HCT116 (cell line): ENCODE data around the gene RNU5D-1.

Experiments used
- EZH2 ChIP-seq: fragments of 200-600 bp; sonication (generic); IDR thresholded peaks from 2 replicates; pipeline ENCODE4 v1.6.1; 2017; ENCODE audit warnings: antibody characterized with exemption, mixed run types
- EZH2phosphoT487 ChIP-seq: fragments of 200-600 bp; IDR thresholded peaks from 2 replicates; pipeline ENCODE4 v1.6.1; 2018; ENCODE audit warnings: antibody characterized with exemption, borderline replicate concordance
- JUND ChIP-seq: IDR thresholded peaks from 2 replicates; pipeline ENCODE4 v1.6.1; 2012
- POLR2A ChIP-seq: IDR thresholded peaks from 2 replicates; pipeline ENCODE4 v1.7.0; 2011; ENCODE audit warnings: borderline replicate concordance; ENCODE audit not compliant: insufficient read depth, insufficient read length; ENCODE audit errors: extremely low read depth
- POLR2AphosphoS5 ChIP-seq: IDR thresholded peaks from 2 replicates; pipeline ENCODE4 v1.6.1; 2011; ENCODE audit warnings: mild to moderate bottlenecking, low read depth, low read length, moderate library complexity
- RAD21 ChIP-seq: IDR thresholded peaks from 2 replicates; pipeline ENCODE4 v1.6.1; 2012; ENCODE audit warnings: low read depth, mild to moderate bottlenecking
- SIN3A ChIP-seq: IDR thresholded peaks from 2 replicates; pipeline ENCODE4 v1.6.1; 2012; ENCODE audit warnings: low read depth
- SP1 ChIP-seq: IDR thresholded peaks from 2 replicates; pipeline ENCODE4 v1.6.1; 2012; ENCODE audit warnings: low read depth
- ZNF274 ChIP-seq: fragments of 200-500 bp; sonication (Bioruptor generic); IDR thresholded peaks from 2 replicates; pipeline ENCODE4 v1.6.1; 2014; ENCODE audit warnings: mild to moderate bottlenecking, low read depth, low read length, inconsistent platforms
- TF ChIP-seq, protein P1 (sequence below), 3 experiments: fragments of 200-600 bp in 1 of 3; sonication (generic) in 1 of 3; IDR thresholded peaks in 2 of 3; conservative IDR thresholded peaks in 1 of 3; 2 replicates each; pipeline ENCODE4 v1.5.1; 2012 to 2017; ENCODE audit warnings: low read depth in 2 of 3, low read length in 2 of 3, antibody characterized with exemption in 1 of 3, borderline replicate concordance in 1 of 3, control low read depth in 1 of 3, mild to moderate bottlenecking in 1 of 3, mixed read lengths in 1 of 3, mixed run types in 1 of 3, moderate library complexity in 1 of 3; ENCODE audit not compliant: insufficient read depth in 1 of 3
- TF ChIP-seq, protein P2 (sequence below): IDR thresholded peaks from 2 replicates; pipeline ENCODE4 v1.6.1; 2012
- TF ChIP-seq, protein P3 (sequence below): IDR thresholded peaks from 2 replicates; pipeline ENCODE4 v1.6.1; 2012
- TF ChIP-seq, protein P4 (sequence below): IDR thresholded peaks from 2 replicates; pipeline ENCODE4 v1.6.1; 2012; ENCODE audit warnings: low read depth

DNA sequence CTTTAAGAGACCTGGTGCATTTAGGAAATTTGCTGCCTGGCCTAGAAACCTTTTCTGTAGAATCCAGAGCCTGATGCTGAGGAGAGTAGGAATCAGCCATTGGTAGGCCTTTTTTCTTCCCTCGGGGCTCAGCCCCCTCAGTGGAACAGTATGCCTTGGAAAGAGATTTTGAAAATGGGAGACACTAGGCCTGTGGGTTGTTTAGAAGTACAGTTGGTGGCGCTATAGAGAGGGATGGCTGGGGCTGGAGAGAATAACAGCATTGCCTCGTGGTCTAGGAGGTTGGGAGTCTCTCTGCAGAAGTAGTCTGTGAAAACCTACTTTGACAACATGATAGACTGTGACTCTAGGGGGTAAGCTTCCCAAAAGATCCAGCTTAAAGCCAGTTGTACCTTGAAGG is 16.9 kb upstream of the RNU5D-1 start:
- TF ChIP-seq ZNF274 = no peak
- no peak for TF ChIP-seq POLR2A
- TF ChIP-seq EZH2 = no peak
- TF ChIP-seq, protein P1, sequence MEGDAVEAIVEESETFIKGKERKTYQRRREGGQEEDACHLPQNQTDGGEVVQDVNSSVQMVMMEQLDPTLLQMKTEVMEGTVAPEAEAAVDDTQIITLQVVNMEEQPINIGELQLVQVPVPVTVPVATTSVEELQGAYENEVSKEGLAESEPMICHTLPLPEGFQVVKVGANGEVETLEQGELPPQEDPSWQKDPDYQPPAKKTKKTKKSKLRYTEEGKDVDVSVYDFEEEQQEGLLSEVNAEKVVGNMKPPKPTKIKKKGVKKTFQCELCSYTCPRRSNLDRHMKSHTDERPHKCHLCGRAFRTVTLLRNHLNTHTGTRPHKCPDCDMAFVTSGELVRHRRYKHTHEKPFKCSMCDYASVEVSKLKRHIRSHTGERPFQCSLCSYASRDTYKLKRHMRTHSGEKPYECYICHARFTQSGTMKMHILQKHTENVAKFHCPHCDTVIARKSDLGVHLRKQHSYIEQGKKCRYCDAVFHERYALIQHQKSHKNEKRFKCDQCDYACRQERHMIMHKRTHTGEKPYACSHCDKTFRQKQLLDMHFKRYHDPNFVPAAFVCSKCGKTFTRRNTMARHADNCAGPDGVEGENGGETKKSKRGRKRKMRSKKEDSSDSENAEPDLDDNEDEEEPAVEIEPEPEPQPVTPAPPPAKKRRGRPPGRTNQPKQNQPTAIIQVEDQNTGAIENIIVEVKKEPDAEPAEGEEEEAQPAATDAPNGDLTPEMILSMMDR (IDR thresholded peaks at IDR 0.05 in 2 of 3, conservative IDR thresholded peaks at IDR 0.05 in 1 of 3; ENCODE audit: borderline replicate concordance in 1 of 3, insufficient read depth in 1 of 3, low read depth in 2 of 3, low read length in 2 of 3) = peak in 2 of 3 experiments; percentile 10 to 29; a peak in 3 of 6 replicates
- TF ChIP-seq EZH2phosphoT487 = no peak
- TF ChIP-seq JUND = no peak
- no peak for TF ChIP-seq RAD21
- TF ChIP-seq SP1 = no peak
- TF ChIP-seq, protein P2, sequence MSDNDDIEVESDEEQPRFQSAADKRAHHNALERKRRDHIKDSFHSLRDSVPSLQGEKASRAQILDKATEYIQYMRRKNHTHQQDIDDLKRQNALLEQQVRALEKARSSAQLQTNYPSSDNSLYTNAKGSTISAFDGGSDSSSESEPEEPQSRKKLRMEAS = no peak
- TF ChIP-seq POLR2AphosphoS5 = no peak
- TF ChIP-seq SIN3A = no peak
- TF ChIP-seq, protein P3, sequence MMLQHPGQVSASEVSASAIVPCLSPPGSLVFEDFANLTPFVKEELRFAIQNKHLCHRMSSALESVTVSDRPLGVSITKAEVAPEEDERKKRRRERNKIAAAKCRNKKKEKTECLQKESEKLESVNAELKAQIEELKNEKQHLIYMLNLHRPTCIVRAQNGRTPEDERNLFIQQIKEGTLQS = no peak
- TF ChIP-seq, protein P4, sequence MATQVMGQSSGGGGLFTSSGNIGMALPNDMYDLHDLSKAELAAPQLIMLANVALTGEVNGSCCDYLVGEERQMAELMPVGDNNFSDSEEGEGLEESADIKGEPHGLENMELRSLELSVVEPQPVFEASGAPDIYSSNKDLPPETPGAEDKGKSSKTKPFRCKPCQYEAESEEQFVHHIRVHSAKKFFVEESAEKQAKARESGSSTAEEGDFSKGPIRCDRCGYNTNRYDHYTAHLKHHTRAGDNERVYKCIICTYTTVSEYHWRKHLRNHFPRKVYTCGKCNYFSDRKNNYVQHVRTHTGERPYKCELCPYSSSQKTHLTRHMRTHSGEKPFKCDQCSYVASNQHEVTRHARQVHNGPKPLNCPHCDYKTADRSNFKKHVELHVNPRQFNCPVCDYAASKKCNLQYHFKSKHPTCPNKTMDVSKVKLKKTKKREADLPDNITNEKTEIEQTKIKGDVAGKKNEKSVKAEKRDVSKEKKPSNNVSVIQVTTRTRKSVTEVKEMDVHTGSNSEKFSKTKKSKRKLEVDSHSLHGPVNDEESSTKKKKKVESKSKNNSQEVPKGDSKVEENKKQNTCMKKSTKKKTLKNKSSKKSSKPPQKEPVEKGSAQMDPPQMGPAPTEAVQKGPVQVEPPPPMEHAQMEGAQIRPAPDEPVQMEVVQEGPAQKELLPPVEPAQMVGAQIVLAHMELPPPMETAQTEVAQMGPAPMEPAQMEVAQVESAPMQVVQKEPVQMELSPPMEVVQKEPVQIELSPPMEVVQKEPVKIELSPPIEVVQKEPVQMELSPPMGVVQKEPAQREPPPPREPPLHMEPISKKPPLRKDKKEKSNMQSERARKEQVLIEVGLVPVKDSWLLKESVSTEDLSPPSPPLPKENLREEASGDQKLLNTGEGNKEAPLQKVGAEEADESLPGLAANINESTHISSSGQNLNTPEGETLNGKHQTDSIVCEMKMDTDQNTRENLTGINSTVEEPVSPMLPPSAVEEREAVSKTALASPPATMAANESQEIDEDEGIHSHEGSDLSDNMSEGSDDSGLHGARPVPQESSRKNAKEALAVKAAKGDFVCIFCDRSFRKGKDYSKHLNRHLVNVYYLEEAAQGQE = no peak
